ENCODE results near the gene INPP5D.

The INPP5D gene

DNA sequence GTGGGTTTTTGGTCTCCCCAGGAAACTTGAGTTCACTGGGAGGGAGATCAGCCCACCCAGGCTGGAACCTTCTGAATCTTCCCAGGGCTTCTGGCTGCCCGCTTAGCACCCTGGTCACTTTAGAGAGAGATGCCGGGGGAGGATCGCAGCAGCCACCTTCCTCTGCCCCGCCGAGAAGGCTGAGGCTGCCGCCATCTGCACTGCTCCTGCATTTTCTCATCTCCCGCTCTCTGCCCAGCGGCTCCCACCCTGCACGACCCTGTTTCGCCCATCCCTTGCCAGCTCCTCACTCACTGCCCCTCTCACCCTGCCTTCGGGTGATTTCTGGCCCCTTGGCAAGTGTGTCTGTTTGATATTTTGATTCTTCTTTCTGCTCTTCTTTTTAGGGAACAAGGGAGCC is 108.8 kb downstream of the INPP5D start:
- peaks cover 15% of the 10 kb centered on the region for H3K4me1 ChIP-seq (ENCODE audit: insufficient read depth, low read length)
- WGBS = 78% methylated on average over 11 of the region's 11 CpGs
- no peaks in the 10 kb centered on the region for H3K36me3 ChIP-seq (ENCODE audit: insufficient read depth, low read length)
- H3K9ac ChIP-seq (ENCODE audit: low read depth, low read length) = no peak overlapping the region
- H3K27me3 ChIP-seq (ENCODE audit: insufficient read depth, low read length) = no peaks in the 10 kb centered on the region
- H3K4me3 ChIP-seq (ENCODE audit: low read length) = no peak overlapping the region
- no peak overlapping the region for H3K27ac ChIP-seq (ENCODE audit: low read depth, low read length)
- H3K9me3 ChIP-seq (ENCODE audit: insufficient read depth, low read depth, low read length) = no peaks in the 10 kb centered on the region

GRCh38 chr2:233171344-233171743 is 111.2 kb downstream of the INPP5D start:
- peaks cover 15% of the 10 kb centered on the region; the same call in 1 of the 2 replicates for H3K4me1 ChIP-seq (ENCODE audit: insufficient read depth, low read length)
- H3K27ac ChIP-seq (ENCODE audit: low read depth, low read length) = no peak overlapping the region
- WGBS = 93% methylated on average over 2 of the region's 2 CpGs
- no peaks in the 10 kb centered on the region for H3K27me3 ChIP-seq (ENCODE audit: insufficient read depth, low read length)
- no peaks in the 10 kb centered on the region for H3K9me3 ChIP-seq (ENCODE audit: insufficient read depth, low read depth, low read length)
- no peak overlapping the region for H3K4me3 ChIP-seq (ENCODE audit: low read length)
- no peak overlapping the region for H3K9ac ChIP-seq (ENCODE audit: low read depth, low read length)
- no peaks in the 10 kb centered on the region for H3K36me3 ChIP-seq (ENCODE audit: insufficient read depth, low read length)

- Histone ChIP-seq H3K4me3 (ENCODE audit: low read length) (no peak overlapping the region), H3K4me1 (ENCODE audit: insufficient read depth, low read length) (peaks cover 13% of the 10 kb centered on the region; the same call in 1 of the 2 replicates), H3K9me3 (ENCODE audit: insufficient read depth, low read depth, low read length) (no peaks in the 10 kb centered on the region), H3K36me3 (ENCODE audit: insufficient read depth, low read length) (no peaks in the 10 kb centered on the region), H3K27me3 (ENCODE audit: insufficient read depth, low read length) (no peaks in the 10 kb centered on the region), H3K27ac (ENCODE audit: low read depth, low read length) (no peak overlapping the region), H3K9ac (ENCODE audit: low read depth, low read length) (no peak overlapping the region)
- WGBS = 94% methylated on average over 5 of the region's 7 CpGs
Observed at GRCh38 chr2:233173115-233173514, 113.0 kb downstream of the INPP5D start.

DNA sequence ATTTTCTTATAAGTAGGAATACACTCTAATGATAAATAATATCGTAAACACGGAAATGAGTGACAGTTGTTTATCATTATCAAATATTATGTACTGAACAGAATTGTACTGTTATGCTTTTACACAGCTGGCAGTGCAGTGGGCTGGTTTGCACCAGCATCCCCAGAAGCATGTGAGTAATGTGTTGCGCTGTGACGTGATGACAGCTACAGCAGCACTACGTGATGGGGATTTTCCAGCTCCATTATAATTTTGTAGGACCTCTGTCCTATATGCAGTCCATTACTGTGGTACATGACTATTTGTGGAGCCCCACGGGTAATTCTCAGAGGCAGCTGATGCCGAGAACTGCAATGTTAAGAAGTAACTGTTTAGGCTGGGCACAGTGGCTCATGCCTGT is 114.0 kb downstream of the INPP5D start:
- Histone ChIP-seq H3K9me3 (ENCODE audit: insufficient read depth, low read depth, low read length) (no peaks in the 10 kb centered on the region), H3K9ac (ENCODE audit: low read depth, low read length) (no peak overlapping the region), H3K27ac (ENCODE audit: low read depth, low read length) (no peak overlapping the region), H3K4me1 (ENCODE audit: insufficient read depth, low read length) (peaks cover 3% of the 10 kb centered on the region; the same call in 1 of the 2 replicates), H3K27me3 (ENCODE audit: insufficient read depth, low read length) (no peaks in the 10 kb centered on the region), H3K36me3 (ENCODE audit: insufficient read depth, low read length) (no peaks in the 10 kb centered on the region), H3K4me3 (ENCODE audit: low read length) (no peak overlapping the region)
- 94% methylated on average over 5 of the region's 7 CpGs for WGBS

DNA sequence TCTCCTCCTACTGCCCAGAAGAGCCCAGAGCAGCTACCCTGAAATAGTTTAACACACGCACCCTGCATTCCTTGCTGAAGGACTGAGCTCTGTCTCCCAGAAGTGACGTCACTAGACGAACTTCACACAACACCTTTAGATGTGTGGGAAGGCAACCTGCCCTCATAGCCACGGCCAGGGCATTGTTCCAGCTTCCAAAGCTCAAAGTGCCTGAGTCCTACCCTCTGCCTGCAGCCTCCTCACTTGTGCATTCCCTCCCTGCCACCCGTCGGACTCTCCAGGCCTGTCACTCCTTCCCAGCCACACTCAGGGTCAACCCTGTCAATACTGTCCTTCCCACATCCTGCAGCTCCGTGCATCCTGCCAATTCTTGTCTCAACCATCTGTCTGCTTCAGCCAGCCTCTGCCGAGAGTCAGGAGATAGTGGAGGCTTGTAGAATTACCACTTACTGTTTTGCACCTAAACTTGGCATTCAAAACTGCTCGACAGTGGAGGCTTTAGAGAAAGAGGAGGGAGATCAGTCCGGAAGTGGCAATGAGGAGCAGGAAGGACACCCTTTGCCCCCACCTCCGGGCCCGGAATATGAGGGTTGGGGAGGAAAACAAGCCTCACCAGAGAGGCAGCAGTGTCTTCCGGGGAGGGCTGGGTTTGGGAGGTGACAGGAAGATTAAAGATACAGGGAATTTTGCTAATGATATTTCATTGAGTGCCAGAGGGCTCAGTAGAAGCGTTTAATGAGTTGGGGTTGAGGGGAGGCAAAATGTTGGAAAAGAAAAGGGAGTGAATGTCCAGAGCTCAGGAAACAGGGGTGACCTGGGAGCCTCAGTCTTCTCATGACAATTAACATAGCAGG is 119.1 kb downstream of the INPP5D start:
- Histone ChIP-seq H3K9ac (ENCODE audit: low read depth, low read length) (no peak overlapping the region), H3K36me3 (ENCODE audit: insufficient read depth, low read length) (no peaks in the 10 kb centered on the region), H3K27me3 (ENCODE audit: insufficient read depth, low read length) (no peaks in the 10 kb centered on the region), H3K4me3 (ENCODE audit: low read length) (no peak overlapping the region), H3K4me1 (ENCODE audit: insufficient read depth, low read length) (no peaks in the 10 kb centered on the region), H3K9me3 (ENCODE audit: insufficient read depth, low read depth, low read length) (no peaks in the 10 kb centered on the region), H3K27ac (ENCODE audit: low read depth, low read length) (no peak overlapping the region)
- 90% methylated on average over 14 of the region's 14 CpGs for WGBS

DNA sequence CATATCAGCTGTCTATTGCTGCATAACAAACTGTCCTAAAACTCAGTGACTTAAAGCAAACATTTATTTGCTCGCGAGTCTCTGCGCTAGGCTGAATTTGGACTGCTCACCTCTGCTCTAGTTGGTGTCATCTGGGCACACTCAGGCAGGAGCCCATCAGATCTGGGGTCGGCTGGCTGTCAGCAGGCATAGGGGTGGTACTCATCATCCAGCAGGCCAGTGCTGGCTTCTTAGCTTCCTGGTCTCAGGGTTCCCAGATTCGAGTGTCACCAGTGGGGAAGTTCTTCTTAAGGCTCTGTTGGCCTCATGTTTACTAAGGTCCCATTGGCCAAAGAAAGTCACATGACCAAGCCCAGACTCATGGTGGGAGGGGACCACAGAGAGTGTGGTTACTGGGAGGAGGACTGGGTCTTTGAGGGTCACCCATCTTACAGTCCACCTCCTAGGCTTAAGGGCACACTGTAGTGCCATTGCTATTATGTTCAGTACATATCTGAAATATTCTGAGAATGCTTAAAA is 119.8 kb downstream of the INPP5D start:
- no peak overlapping the region for H3K27ac ChIP-seq (ENCODE audit: low read depth, low read length)
- H3K27me3 ChIP-seq (ENCODE audit: insufficient read depth, low read length) = no peaks in the 10 kb centered on the region
- H3K4me1 ChIP-seq (ENCODE audit: insufficient read depth, low read length) = no peaks in the 10 kb centered on the region
- no peak overlapping the region for H3K9ac ChIP-seq (ENCODE audit: low read depth, low read length)
- WGBS = 95% methylated on average over 5 of the region's 5 CpGs
- no peaks in the 10 kb centered on the region for H3K9me3 ChIP-seq (ENCODE audit: insufficient read depth, low read depth, low read length)
- H3K4me3 ChIP-seq (ENCODE audit: low read length) = no peak overlapping the region
- H3K36me3 ChIP-seq (ENCODE audit: insufficient read depth, low read length) = no peaks in the 10 kb centered on the region

- Histone ChIP-seq H3K27ac (ENCODE audit: low read depth, low read length) (no peak overlapping the region), H3K9me3 (ENCODE audit: insufficient read depth, low read depth, low read length) (no peaks in the 10 kb centered on the region)
Observed at GRCh38 chr2:233183869-233184418, 123.8 kb downstream of the INPP5D start.

GRCh38 chr2:233184669-233185068 is 124.5 kb downstream of the INPP5D start:
- WGBS = 95% methylated on average over 8 of the region's 8 CpGs
- Histone ChIP-seq H3K4me3 (ENCODE audit: low read length) (no peak overlapping the region), H3K27me3 (ENCODE audit: insufficient read depth, low read length) (no peaks in the 10 kb centered on the region), H3K9ac (ENCODE audit: low read depth, low read length) (no peak overlapping the region), H3K36me3 (ENCODE audit: insufficient read depth, low read length) (no peaks in the 10 kb centered on the region), H3K9me3 (ENCODE audit: insufficient read depth, low read depth, low read length) (no peaks in the 10 kb centered on the region), H3K4me1 (ENCODE audit: insufficient read depth, low read length) (0 out of 2 replicates have a peak, but pooled peaks cover 4% of the 10 kb centered on the region), H3K27ac (ENCODE audit: low read depth, low read length) (no peak overlapping the region)

More at GRCh38 chr2:233183869-233184418, 123.8 kb downstream of the INPP5D start:
- H3K4me3 ChIP-seq (ENCODE audit: low read length) = no peak overlapping the region
- no peak overlapping the region for H3K9ac ChIP-seq (ENCODE audit: low read depth, low read length)
- 91% methylated on average over 9 of the region's 9 CpGs for WGBS
- H3K27me3 ChIP-seq (ENCODE audit: insufficient read depth, low read length) = no peaks in the 10 kb centered on the region
- no peaks in the 10 kb centered on the region for H3K36me3 ChIP-seq (ENCODE audit: insufficient read depth, low read length)
- H3K4me1 ChIP-seq (ENCODE audit: insufficient read depth, low read length) = 0 out of 2 replicates have a peak, but pooled peaks cover 3% of the 10 kb centered on the region

GRCh38 chr2:233185330-233185729 is 125.2 kb downstream of the INPP5D start:
- Histone ChIP-seq H3K9ac (ENCODE audit: low read depth, low read length) (no peak overlapping the region), H3K27ac (ENCODE audit: low read depth, low read length) (no peak overlapping the region), H3K9me3 (ENCODE audit: insufficient read depth, low read depth, low read length) (no peaks in the 10 kb centered on the region), H3K4me1 (ENCODE audit: insufficient read depth, low read length) (0 out of 2 replicates have a peak, but pooled peaks cover 4% of the 10 kb centered on the region), H3K4me3 (ENCODE audit: low read length) (no peak overlapping the region), H3K36me3 (ENCODE audit: insufficient read depth, low read length) (no peaks in the 10 kb centered on the region), H3K27me3 (ENCODE audit: insufficient read depth, low read length) (no peaks in the 10 kb centered on the region)
- 79% methylated on average over 4 of the region's 7 CpGs for WGBS

DNA sequence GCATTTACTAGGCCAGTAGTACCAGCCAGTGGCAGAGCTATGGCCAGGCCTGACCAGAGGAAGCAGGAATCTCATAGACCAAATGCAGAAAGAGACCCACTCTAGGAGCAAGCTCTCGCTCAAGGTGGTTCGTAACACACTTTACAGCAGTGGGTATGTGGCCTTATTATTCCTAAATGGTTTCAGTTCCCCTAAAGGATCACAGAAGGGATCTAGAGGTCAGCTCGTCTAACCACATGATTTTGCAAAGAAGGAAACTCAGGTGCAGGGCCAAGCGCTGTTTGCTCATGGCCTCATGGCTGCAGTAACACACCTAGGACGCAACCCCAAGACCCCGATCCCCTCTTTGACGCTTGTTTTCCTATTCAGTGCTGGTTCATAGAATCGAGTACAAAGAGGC is 125.8 kb downstream of the INPP5D start:
- Histone ChIP-seq H3K9me3 (ENCODE audit: insufficient read depth, low read depth, low read length) (no peaks in the 10 kb centered on the region), H3K36me3 (ENCODE audit: insufficient read depth, low read length) (no peaks in the 10 kb centered on the region), H3K4me1 (ENCODE audit: insufficient read depth, low read length) (0 out of 2 replicates have a peak, but pooled peaks cover 4% of the 10 kb centered on the region), H3K27ac (ENCODE audit: low read depth, low read length) (no peak overlapping the region), H3K4me3 (ENCODE audit: low read length) (no peak overlapping the region), H3K9ac (ENCODE audit: low read depth, low read length) (no peak overlapping the region), H3K27me3 (ENCODE audit: insufficient read depth, low read length) (no peaks in the 10 kb centered on the region)
- WGBS = 92% methylated on average over 8 of the region's 8 CpGs

GRCh38 chr2:233186851-233187250 is 126.7 kb downstream of the INPP5D start:
- Histone ChIP-seq H3K9ac (ENCODE audit: low read depth, low read length) (no peak overlapping the region), H3K27ac (ENCODE audit: low read depth, low read length) (no peak overlapping the region), H3K36me3 (ENCODE audit: insufficient read depth, low read length) (no peaks in the 10 kb centered on the region), H3K27me3 (ENCODE audit: insufficient read depth, low read length) (no peaks in the 10 kb centered on the region), H3K4me1 (ENCODE audit: insufficient read depth, low read length) (0 out of 2 replicates have a peak, but pooled peaks cover 4% of the 10 kb centered on the region), H3K9me3 (ENCODE audit: insufficient read depth, low read depth, low read length) (no peaks in the 10 kb centered on the region), H3K4me3 (ENCODE audit: low read length) (no peak overlapping the region)
- WGBS = 95% methylated on average over 5 of the region's 5 CpGs

All from HUES64 (cell line).